K562 (cell line): ENCODE results near the gene RBBP5. TPM values are rescaled to one million over a fixed set of nuclear protein-coding genes. Genes with fewer than 3 reads are reported as not detected.

Experiments used
- ATAC-seq: fragments of 200-7000 bp; cut with Tn5 transposase; 3 replicates; pipeline ENCODE4 v1.9.1; 2020; ENCODE audit warnings: moderate library complexity
- BruUV-seq: library from RNA; stranded (reverse); fragments of 400-500 nt; replicated peaks from 2 replicates; lab custom pipeline; 2021; lab: Mats Ljungman, UMichigan
- CTCF ChIA-PET: fragments of 300-600 bp; formaldehyde crosslinking; extraction: SDS; loops from one replicate; lab custom pipeline; 2021; ENCODE audit warnings: low intra/inter-chr PET ratio; lab: Yijun Ruan, JAX
- POLR2A ChIA-PET: fragments of 300-600, 350-650 bp; sonication (Branson Sonifier 250); formaldehyde crosslinking; extraction: SDS; loops from one replicate; lab custom pipeline; 2021; ENCODE audit warnings: antibody characterized with exemption, inconsistent platforms; lab: Yijun Ruan, JAX
- DNase-seq, 4 experiments: peaks; one replicate each; pipeline versions ENCODE4 v3.0.0 to v3.0.0-alpha.2; 2011 to 2018; ENCODE audit warnings: low spot score in 3 of 4, mixed read lengths in 3 of 4; ENCODE audit errors: extremely low read depth in 1 of 4
- FAIRE-seq: peaks from 2 replicates; lab custom pipeline; 2011; peaks lifted over from hg19 to GRCh38; lab: Jason Lieb, UNC
- H2AFZ ChIP-seq: 2 replicates; pipeline ENCODE4 v1.6.0; 2011; ENCODE audit warnings: low read depth, low read length, control low read depth, inconsistent platforms
- H3K27ac ChIP-seq: fragments of 200-600 bp; 3 replicates; pipeline ENCODE4 v1.8.0; 2011; ENCODE audit warnings: low read depth, mild to moderate bottlenecking, control low read depth, inconsistent platforms, low read length, moderate library complexity, mixed read lengths; ENCODE audit errors: extremely low read depth
- H3K27me3 ChIP-seq, 2 experiments: fragments of 300-600 bp in 1 of 2; 2 replicates in 1 of 2; 3 replicates in 1 of 2; pipeline versions ENCODE4 v1.6.0 to v1.8.0; 2011; ENCODE audit warnings: inconsistent platforms in 2 of 2, low read length in 2 of 2, mild to moderate bottlenecking in 1 of 2, mixed read lengths in 1 of 2, moderate library complexity in 1 of 2; ENCODE audit not compliant: control insufficient read depth in 2 of 2, insufficient read depth in 2 of 2
- H3K36me3 ChIP-seq: fragments of 300-600 bp; 3 replicates; pipeline ENCODE4 v1.8.0; 2011; ENCODE audit warnings: mild to moderate bottlenecking, low read length, inconsistent platforms; ENCODE audit not compliant: control insufficient read depth, insufficient read depth
- H3K4me1 ChIP-seq, 2 experiments: fragments of 200-600 bp in 1 of 2; replicated peaks in 1 of 2; 2 replicates in 1 of 2; 3 replicates in 1 of 2; pipeline versions ENCODE4 v1.5.1 to v1.8.0; 2011; ENCODE audit warnings: inconsistent platforms in 2 of 2, low read length in 2 of 2, mild to moderate bottlenecking in 1 of 2, mixed read lengths in 1 of 2, moderate library complexity in 1 of 2; ENCODE audit not compliant: control insufficient read depth in 2 of 2, insufficient read depth in 2 of 2
- H3K4me2 ChIP-seq: 2 replicates; pipeline ENCODE4 v1.6.1; 2011; ENCODE audit warnings: low read length, control low read depth, inconsistent platforms, mixed read lengths; ENCODE audit not compliant: insufficient read depth
- H3K4me3 ChIP-seq: fragments of 200-600 bp; sonication (generic), shearing (Covaris generic); 2 replicates; pipeline ENCODE4 v1.5.1; 2016; ENCODE audit warnings: control low read depth, inconsistent platforms
- H3K79me2 ChIP-seq: fragments of 200-600 bp; 3 replicates; pipeline ENCODE4 v1.8.0; 2011; ENCODE audit warnings: low read length, inconsistent platforms; ENCODE audit not compliant: control insufficient read depth, insufficient read depth
- H3K9ac ChIP-seq, 2 experiments: 2 replicates each; pipeline versions ENCODE4 v1.6.0 to v1.6.1; 2011; ENCODE audit warnings: low read depth in 2 of 2, low read length in 2 of 2, control low read depth in 1 of 2, inconsistent platforms in 1 of 2, mild to moderate bottlenecking in 1 of 2, mixed read lengths in 1 of 2; ENCODE audit not compliant: insufficient read depth in 1 of 2
- H3K9me1 ChIP-seq: one replicate; pipeline ENCODE4 v1.6.0; 2011; ENCODE audit warnings: inconsistent platforms, mild to moderate bottlenecking, low read length, moderate library complexity; ENCODE audit not compliant: control insufficient read depth, insufficient read depth
- H3K9me3 ChIP-seq: replicated peaks from 2 replicates; pipeline ENCODE4 v1.5.1; 2011; ENCODE audit warnings: low read depth, low read length, inconsistent platforms; ENCODE audit not compliant: control insufficient read depth, insufficient read depth
- H4K20me1 ChIP-seq: replicated peaks from 2 replicates; pipeline ENCODE4 v1.6.1; 2011; ENCODE audit warnings: low read length, inconsistent platforms, mixed read lengths; ENCODE audit not compliant: control insufficient read depth, insufficient read depth
- ATF1 ChIP-seq, 2 experiments: fragments of 450-650 bp in 1 of 2; IDR thresholded peaks; 2 replicates each; pipeline ENCODE4 v1.6.1; 2016; ENCODE audit warnings: missing compliant biosample characterization in 1 of 2, missing genetic modification characterization in 1 of 2
- BRCA1 ChIP-seq, 2 experiments: fragments of 450-650 bp in 1 of 2; sonication (generic) in 1 of 2; formaldehyde crosslinking in 1 of 2; IDR thresholded peaks; 2 replicates each; pipeline versions ENCODE4 v1.5.0 to v1.6.1; 2017 to 2020; ENCODE audit warnings: mild to moderate bottlenecking in 1 of 2, missing genetic modification reagents in 1 of 2
- CCNT2 ChIP-seq: IDR thresholded peaks from 2 replicates; pipeline ENCODE4 v1.6.1; 2011; ENCODE audit warnings: borderline replicate concordance, low read depth, mild to moderate bottlenecking, moderate library complexity, mixed read lengths, low read length; ENCODE audit not compliant: insufficient read length; ENCODE audit errors: extremely low read depth
- FOXA3 ChIP-seq, 2 experiments: fragments of 450-650 bp in 1 of 2; sonication (generic) in 1 of 2; formaldehyde crosslinking; IDR thresholded peaks in 1 of 2; conservative IDR thresholded peaks in 1 of 2; 2 replicates each; pipeline versions ENCODE4 v1.4.0 to v1.8.0; 2020 to 2022; ENCODE audit warnings: mild to moderate bottlenecking in 2 of 2, missing genetic modification reagents in 1 of 2
- FUS ChIP-seq: fragments of 200-400 bp; formaldehyde crosslinking; optimal IDR thresholded peaks from 2 replicates; pipeline ENCODE3; 2017; ENCODE audit warnings: low read depth, low read length
- KAT2B ChIP-seq: IDR thresholded peaks from one replicate; pipeline ENCODE4 v1.6.1; 2012; ENCODE audit warnings: low read depth, mild to moderate bottlenecking, control low read depth, inconsistent platforms, low read length, moderate library complexity
- MAFF ChIP-seq: IDR thresholded peaks from 2 replicates; pipeline ENCODE4 v1.6.1; 2012; ENCODE audit warnings: low read length, improper control_type of control experiment
- NFYB ChIP-seq: IDR thresholded peaks from 2 replicates; pipeline ENCODE4 v1.6.1; 2011; ENCODE audit warnings: mild to moderate bottlenecking, moderate library complexity; ENCODE audit not compliant: insufficient read length; ENCODE audit errors: extremely low read depth
- PCBP1 ChIP-seq: fragments of 200-400 bp; formaldehyde crosslinking; IDR thresholded peaks from 2 replicates; pipeline ENCODE4 v1.6.1; 2018; ENCODE audit warnings: mild to moderate bottlenecking, low read depth, low read length; ENCODE audit not compliant: poor library complexity, severe bottlenecking
- RHOXF2B ChIP-seq: fragments of 250-450 bp; sonication (Bioruptor Pico); conservative IDR thresholded peaks from 2 replicates; pipeline ENCODE4 v1.5.1; 2021
- SLC30A9 ChIP-seq: fragments of 250-450 bp; sonication (Bioruptor Pico); IDR thresholded peaks from 2 replicates; pipeline ENCODE4 v1.8.0; 2022; ENCODE audit warnings: mild to moderate bottlenecking, moderate library complexity
- TEAD1 ChIP-seq, 2 experiments: fragments of 450-650 bp in 1 of 2; sonication (generic) in 1 of 2; formaldehyde crosslinking; IDR thresholded peaks; 2 replicates each; pipeline versions ENCODE4 v1.4.0 to v1.8.0; 2020 to 2022; ENCODE audit warnings: mild to moderate bottlenecking in 2 of 2, missing genetic modification reagents in 1 of 2
- WHSC1 ChIP-seq: IDR thresholded peaks from one replicate; pipeline ENCODE4 v1.6.1; 2012; ENCODE audit warnings: low read length, control low read depth, inconsistent platforms
- ZNF121 ChIP-seq: sonication (generic); formaldehyde crosslinking; conservative IDR thresholded peaks from 2 replicates; pipeline ENCODE4 v1.8.0; 2022; ENCODE audit warnings: missing genetic modification reagents
- ZNF232 ChIP-seq: sonication (generic); formaldehyde crosslinking; IDR thresholded peaks from 2 replicates; pipeline ENCODE4 v1.8.0; 2022; ENCODE audit warnings: mild to moderate bottlenecking, missing genetic modification reagents
- ZNF274 ChIP-seq: IDR thresholded peaks from 2 replicates; pipeline ENCODE4 v1.6.1; 2011; ENCODE audit warnings: low read depth, mild to moderate bottlenecking, low read length, moderate library complexity, borderline replicate concordance
- ZNF785 ChIP-seq: fragments of 250-450 bp; sonication (Bioruptor Pico); IDR thresholded peaks from 2 replicates; pipeline ENCODE4 v1.4.0; 2020; ENCODE audit warnings: mild to moderate bottlenecking
- WGBS: fragments of 100-300 bp; shearing (Covaris generic); methylation state at CpG from one replicate; pipeline ENCODE4 v1.1.6; 2016; ENCODE audit warnings: low coverage, mixed read lengths; ENCODE audit not compliant: insufficient coverage; ENCODE audit errors: missing lambda C conversion rate; 5-methylcytosine and 5-hydroxymethylcytosine counted together
- in situ Hi-C: fragments of 300-500 bp; cut with MboI; formaldehyde crosslinking; loops from 4 replicates; pipeline ENCODE4 v1.15.0; 2018; ENCODE audit warnings: inconsistent platforms, mixed read lengths
- intact Hi-C: fragments of 100-400 bp; cut with micrococcal nuclease; formaldehyde crosslinking; loops from 2 replicates; pipeline ENCODE4 v1.14.2; 2022
- polyA plus RNA-seq, 8 experiments: library from polyadenylated mRNA; depleted of rRNA in 4 of 8; stranded (reverse) in 5 of 8; unstranded in 3 of 8; fragments of >200 nt; fragmentation: Nextera tagmentation in 2 of 8; fragmentation: Illumina TruSeq in 1 of 8; extraction: Ambion mirVana in 2 of 8; extraction: Trizol in 1 of 8; gene quantifications; 2 replicates each; pipeline versions ENCODE4 v1.2.1 to v1.2.3, GENCODE V29; 2011 to 2014; ENCODE audit warnings: inconsistent platforms in 1 of 8, missing spikeins in 1 of 8
- total RNA-seq, 7 experiments: library from RNA; depleted of rRNA in 6 of 7; stranded (reverse); fragments of >200 nt in 6 of 7; fragmentation: Illumina TruSeq in 2 of 7; extraction: Trizol in 2 of 7; gene quantifications; 2 replicates each; pipeline versions ENCODE4 v1.2.1 to v1.2.3, GENCODE V29; 2011 to 2021; ENCODE audit warnings: low replicate concordance in 1 of 7

RBBP5 gene
- total and polyA plus RNA-seq, 9 of the 15 experiments (the other 6 are each of a cell fraction or from before 2014, with no cell fraction given): 17.2 to 37.4 (median 28.4) TPM

GRCh38 chr1:205108464-205108863 lies 13.3 kb downstream of the RBBP5 start (continued):
- no peak for TF ChIP-seq MAFF
- TF ChIP-seq NFYB: no peak

GRCh38 chr1:205107327-205107726 lies 14.5 kb downstream of the RBBP5 start:
- no peak for ATAC-seq
- intact Hi-C loops: no loop called here
- Histone ChIP-seq H3K4me2 (no peak overlapping the region), H3K27me3 (no peaks in the 10 kb centered on the region), H3K79me2 (peaks cover 7% of the 10 kb centered on the region; the same call in 2 of the 3 replicates), H3K27ac (no peak overlapping the region), H3K9me1 (no peaks in the 10 kb centered on the region), H3K4me3 (no peak overlapping the region), H3K36me3 (peaks cover 87% of the 10 kb centered on the region), H3K4me1 (no peaks in the 10 kb centered on the region), H4K20me1 (no peaks in the 10 kb centered on the region), H3K9me3 (no peaks in the 10 kb centered on the region), H3K9ac (no peak overlapping the region), H2AFZ (no peak overlapping the region)
- ChIA-PET POLR2A (no interaction called here), CTCF (no interaction called here)
- no TSS peak for BruUV-seq
- DNase-seq: no peak
- no peak for FAIRE-seq
- TF ChIP-seq TEAD1 (CRISPR knock-in tag; IDR thresholded peaks at IDR 0.05): no peak
- no peak for TF ChIP-seq FUS
- TF ChIP-seq CCNT2: no peak
- TF ChIP-seq RHOXF2B (CRISPR knock-in tag): no peak
- TF ChIP-seq BRCA1 (IDR thresholded peaks at IDR 0.05): no peak
- no peak for TF ChIP-seq BRCA1 (CRISPR knock-in tag; IDR thresholded peaks at IDR 0.05)
- TF ChIP-seq ZNF232 (CRISPR knock-in tag): no peak
- no peak for TF ChIP-seq ZNF121
- no peak for TF ChIP-seq ATF1 (CRISPR knock-in tag; IDR thresholded peaks at IDR 0.05)
- TF ChIP-seq ATF1 (tag; IDR thresholded peaks at IDR 0.05): no peak
- no peak for TF ChIP-seq ZNF274
- no peak for TF ChIP-seq PCBP1
- TF ChIP-seq FOXA3 (CRISPR knock-in tag; conservative IDR thresholded peaks at IDR 0.05 in 1 of 2, IDR thresholded peaks at IDR 0.05 in 1 of 2): no peak
- TF ChIP-seq ZNF785: no peak
- no peak for TF ChIP-seq KAT2B
- no peak for TF ChIP-seq WHSC1
- TF ChIP-seq SLC30A9 (CRISPR knock-in tag): no peak
- in situ Hi-C loops: no loop called here
- 96% methylated on average over 4 of the region's 4 CpGs for WGBS
